Inflammatory macrophage treated with lipopolysaccharide for 1 hour (primary cell): ENCODE measurements around the gene SCRT2.

ENCODE experiments used
- DNase-seq, 2 donors: peaks; one replicate each; pipeline ENCODE4 v3.0.0-alpha.2; 2020 to 2022

The SCRT2 gene

DNA sequence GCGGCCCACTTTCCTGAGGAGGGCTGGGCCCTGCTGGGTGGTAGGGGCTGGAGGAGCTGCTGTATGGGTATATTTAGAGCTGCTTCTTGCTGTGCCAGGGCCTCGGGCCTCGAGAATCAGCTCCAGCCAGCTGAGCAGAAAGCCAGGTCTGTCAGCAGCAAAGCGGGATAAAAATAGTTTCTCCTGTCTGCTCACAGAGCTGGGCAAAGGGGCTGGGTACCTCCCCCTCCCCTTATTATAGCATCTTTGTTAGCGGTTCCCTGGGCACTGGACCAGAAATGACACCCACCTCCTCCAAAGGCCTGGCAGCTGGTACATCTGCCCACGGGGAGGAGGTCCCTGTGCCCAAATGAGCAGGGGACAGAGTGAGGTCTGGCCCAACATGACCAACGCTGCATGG, 6.0 kb downstream of the SCRT2 start:
- no peak for DNase-seq

DNA sequence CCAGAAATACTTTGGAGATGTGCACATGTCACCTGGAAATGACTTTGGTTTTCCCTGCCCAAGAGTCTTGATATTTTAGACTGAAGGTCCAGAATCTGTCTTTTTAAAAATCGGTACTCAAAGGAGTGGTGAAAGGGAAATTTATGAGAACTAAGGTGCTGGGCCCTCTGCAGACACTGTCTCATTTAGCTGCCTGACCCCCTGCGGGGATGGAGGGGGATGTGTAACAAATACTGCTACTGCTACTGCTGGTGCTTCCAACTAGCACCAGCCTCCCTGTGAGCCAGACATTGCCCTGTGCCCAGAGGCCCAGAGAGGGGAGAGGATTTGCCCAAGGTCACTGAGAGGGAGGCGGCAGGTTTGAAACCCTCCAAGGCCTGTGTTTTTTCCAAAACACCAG, 7.0 kb downstream of the SCRT2 start:
- DNase-seq = no peak

DNA sequence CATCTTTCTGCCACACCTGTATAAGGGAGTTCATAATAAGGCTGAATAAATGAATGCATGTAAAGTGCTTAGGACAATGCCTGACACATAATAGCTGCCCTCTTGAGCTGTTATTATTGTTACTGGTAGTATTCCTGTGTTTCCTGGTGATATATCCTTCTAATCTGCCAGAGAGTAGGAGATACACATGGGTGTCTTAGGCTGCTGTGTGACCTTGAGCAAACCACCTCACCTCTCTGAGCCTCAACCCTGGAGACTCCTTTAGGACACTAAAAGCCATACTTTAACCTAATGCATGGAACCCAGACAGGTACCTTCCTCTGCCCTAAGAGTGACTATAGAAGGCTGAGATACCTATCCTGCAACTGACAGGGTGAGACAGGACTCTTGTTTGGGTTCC, 7.6 kb downstream of the SCRT2 start:
- DNase-seq = no peak

DNA sequence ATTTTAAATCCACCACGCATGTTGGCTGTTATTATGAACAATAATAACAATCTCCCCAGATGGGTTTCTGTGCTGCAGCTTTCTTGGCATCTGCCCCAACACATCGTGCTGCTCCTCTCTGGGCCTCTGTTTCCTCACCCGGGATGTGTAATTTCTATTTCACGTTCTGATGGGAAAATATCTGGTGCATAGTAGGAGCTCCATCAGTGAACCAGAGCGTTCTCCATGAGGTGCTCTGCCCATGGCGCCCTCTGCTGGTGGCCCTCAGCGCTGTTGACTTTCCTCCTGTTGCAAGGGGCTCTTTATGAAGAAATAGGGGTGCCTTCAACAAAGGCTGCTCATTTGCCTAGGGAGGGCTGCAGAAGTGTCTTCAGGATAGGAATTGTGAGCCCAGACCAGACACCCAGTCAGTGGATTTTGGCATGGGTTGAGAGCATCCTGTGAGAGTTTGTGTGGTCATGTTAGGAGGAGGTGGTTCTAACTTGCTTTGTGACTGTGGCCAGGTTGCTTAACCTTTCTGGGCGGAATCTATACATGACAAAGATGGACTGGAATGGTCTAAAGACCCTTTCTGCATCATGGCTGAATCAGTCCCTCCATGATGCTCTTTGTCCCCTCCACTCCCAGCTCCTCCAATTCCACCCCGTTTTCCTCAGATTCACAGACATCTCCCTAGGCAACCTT, 8.1 kb downstream of the SCRT2 start:
- DNase-seq = peak; percentile 58 to 91

DNA sequence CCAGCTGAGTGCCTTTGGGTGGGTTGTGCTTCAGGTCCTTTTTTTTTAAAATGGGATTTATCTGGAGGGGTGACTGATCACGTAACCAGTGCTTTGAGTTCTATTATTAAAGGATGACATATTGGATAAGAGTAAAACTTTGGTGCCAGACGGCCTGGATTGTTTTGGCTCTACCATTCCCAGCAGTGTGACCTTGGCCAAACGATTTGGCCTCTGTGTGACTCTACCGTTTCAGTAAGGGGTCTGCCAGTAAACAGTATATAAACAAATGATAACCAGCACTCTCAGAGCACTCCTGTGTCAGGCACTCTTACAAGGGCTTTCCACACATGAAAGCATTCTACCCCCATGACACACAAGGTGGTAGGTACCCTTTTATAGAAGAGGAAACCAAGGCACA, 8.7 kb downstream of the SCRT2 start:
- DNase-seq = no peak

DNA sequence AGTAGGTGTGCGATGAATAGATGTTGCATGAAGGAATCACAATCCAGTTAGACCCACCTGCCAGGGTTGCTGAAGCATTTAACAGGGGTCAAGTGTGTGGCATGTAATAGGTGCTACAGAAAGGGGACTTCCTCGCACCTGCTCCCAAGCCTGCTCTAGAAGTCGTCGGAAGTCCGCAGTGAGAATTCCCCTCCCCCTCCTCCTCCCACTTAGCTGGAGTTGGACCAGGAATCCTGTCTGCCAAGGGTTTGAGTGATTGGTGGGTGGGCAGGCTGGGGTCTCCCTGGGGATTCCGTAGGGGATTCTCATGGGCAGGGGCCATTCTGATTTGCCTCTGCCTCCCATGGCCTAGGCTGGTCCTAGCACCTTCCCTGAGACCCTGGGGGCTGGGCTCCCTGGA, 10.3 kb downstream of the SCRT2 start:
- no peak for DNase-seq

DNA sequence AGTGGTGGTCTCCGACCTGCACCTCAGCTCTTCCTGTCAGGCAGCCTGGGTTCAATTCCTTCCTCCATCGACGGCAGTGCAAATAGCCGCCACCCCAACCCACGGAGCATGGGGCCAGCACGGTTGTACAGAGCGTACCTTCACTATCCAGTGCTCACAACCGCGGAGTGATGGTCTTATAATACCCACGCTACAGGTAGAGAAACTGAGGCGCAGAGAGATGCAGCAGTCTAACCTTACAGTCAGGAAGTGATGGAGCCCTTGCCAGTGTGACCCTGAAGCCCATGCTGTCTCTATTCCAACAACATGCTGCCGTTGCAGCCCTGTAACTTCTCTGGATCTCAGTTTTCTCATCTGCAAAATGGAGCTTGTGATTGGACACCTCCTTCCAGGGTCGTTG, 11.0 kb downstream of the SCRT2 start:
- DNase-seq = no peak

DNA sequence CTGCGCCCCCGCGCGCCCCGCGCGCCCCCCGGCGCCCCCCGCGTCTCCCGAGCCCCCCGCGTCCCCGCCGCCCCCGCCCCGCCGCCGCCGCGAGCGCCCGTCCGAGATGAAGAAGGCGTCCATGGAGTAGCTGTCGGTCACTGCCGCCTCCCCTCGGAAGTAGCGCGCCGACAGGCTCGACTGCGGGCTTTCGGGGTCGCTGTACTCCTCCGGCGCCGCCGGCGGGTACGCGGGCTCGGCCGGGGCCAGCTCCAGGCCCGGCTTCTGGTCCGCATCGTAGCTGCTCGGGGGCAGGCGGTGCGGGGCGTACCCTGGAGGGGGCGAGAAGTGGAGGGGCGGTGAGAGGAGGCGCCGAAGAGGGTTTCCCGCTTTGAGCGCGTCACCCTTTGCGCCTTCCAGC, 11.5 kb downstream of the SCRT2 start:
- DNase-seq = no peak

DNA sequence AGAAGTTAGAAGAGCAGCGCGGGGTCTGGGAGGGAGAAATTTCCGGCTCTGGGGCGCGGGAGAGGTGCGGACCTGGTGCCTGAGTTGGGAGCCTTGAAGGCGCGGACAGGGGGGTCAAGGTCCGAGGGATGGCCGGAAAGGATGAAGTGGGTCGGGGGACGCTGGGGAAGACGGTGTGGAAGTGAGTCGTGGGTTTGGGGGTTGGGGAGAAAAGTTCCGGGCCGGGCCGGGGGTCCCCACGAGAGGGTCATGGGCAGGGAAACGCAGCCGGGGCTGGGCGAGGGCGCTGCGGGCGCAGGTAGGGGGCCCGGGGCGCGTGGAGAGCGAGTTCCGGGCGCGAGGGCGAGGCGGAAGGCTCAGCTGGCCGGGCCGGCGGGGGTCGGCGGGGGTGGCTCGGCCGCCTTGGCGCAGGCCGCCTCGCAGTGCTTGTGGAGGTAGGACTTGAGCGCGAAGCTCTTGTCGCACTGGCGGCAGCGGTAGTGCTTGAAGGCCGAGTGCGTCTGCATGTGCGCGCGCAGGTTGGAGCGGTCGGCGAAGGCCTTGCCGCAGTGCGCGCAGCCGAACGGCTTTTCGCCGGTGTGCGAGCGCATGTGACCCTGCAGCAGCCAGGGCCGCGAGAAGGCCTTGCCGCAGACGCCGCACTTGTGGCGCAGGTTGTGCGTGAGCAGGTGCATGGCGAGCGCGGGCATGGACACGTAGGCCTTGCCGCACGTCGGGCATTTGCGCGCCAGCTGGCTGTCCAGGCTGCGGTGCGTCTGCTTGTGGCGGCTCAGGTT, 12.1 kb downstream of the SCRT2 start:
- DNase-seq = no peak

DNA sequence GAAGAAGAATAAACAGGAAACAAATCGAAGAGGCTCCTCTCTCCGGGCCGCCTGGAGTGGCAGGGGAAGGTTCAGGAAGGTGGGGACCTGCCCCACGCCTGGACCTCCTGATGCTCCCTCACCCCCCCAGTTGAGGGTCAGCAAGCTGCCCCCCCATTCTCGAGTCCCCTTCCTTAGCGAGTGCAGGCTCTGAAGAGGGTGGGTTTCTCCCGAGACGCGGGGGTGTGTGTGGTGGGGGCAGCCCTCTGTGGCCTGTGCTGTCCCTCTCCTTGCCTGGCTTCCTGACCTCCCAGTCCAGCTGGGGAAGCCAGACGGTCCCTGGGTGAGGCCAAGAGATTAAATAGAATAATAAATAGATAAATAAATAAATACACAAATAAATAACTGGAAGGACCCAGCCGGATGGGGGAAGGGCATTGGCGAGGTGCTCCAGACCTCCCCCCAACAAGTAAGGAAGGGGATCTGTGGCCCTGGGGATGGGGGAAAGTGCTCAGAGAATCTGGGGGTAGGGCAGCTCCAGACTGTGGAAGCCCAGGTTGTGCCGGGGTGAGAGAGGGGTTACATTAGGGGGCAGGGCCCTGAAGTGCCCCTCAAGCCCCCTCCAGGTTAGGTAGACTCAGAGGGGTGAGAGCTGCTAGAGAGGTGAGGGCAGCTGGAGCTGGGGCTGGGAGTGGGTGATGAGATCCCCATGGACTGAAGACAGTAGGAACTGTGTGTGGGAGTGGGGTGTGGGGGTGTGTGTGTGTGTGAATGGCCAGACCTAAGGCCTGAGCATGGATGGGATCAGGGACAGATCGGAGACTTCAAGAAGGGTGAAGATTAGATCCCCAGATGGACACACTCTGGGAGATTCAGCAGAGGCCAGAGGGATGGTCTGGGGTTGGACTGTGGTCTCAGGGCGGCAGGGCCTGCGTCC, 13.1 kb downstream of the SCRT2 start:
- DNase-seq = no peak

DNA sequence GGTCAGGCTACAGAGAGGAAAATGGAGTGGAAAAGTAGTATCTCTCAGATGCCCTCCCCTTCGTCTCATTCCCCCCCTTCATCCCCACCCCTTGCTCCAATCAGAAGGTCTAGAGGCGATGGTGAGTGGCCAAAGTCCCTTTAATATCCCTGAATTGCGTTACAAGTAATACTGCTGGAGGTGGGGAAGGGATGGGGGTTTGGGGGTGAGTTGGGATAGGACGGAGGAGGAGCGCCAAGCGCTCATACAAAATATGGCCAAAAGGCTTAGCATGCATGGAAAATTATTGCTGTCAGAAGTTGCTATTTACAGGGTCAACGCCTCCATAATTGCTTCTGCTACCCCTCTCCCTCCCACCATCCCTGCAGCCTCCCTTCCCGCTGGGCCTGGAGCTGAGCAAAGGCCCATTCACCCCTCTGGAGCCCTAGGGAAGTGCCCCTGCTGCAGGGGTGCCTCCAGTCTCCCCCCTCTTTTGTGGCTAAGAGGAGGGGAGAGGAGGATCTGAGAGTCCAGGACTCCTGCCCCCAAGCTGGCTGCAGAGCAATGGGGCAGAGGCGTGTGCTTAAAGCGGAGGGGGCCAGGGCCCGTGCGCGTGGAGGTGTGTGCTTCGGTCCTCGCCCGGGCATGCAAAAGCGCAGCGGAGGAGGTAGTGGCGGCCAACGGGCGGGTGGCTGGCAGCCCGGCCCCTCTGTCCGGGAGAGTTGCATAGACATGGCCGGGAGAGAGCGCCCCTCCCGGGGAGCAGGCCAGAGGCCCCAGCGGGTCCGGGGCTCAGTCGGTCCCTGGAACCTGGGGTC, 13.9 kb downstream of the SCRT2 start:
- no peak for DNase-seq

DNA sequence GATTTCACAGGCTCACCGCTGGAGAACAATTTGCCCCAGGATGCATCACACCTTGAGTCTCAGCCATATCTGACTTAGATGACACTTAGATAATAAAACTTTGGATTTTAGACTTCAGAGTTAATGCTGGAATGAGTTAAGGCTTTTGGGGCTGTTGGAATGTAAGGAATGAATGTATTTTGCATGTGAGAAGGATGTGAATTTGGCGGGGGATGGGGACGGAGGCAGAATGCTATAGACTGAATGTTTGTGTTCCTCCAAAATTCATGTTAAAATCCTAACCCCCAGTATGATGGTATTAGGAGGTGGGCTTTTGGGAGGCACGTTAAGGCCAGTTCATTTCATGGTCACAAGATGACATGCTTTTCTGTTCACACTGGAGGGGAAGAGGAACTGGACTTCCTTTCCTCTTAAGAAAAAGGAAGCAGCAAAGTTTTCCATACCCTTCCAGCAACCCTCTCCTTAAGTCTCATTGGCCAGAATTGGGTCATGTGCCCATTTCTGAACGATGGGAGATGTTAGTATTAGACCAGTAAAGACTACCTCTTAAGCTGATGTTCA, 16.8 kb downstream of the SCRT2 start:
- DNase-seq = peak; percentile 37 to 54

DNA sequence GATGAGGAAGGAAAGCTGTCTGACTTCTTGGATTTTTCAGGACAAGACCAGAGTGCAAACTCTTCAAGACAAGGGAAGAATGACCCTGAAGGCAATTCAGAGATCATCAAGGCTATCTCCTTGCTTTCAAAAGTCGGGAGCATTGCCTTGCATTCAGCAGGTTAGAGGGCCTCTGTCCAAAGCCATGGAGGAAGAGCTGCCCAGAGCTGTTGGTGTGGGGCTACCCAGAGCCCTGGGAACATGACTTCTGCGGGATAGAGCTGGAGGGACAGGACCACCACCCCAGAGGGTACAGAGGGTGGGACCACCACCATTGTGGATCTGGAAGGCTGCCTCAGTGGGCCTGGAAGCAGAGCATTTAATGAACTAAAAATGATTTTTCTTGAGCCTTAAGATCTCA, 17.4 kb downstream of the SCRT2 start:
- DNase-seq = no peak

DNA sequence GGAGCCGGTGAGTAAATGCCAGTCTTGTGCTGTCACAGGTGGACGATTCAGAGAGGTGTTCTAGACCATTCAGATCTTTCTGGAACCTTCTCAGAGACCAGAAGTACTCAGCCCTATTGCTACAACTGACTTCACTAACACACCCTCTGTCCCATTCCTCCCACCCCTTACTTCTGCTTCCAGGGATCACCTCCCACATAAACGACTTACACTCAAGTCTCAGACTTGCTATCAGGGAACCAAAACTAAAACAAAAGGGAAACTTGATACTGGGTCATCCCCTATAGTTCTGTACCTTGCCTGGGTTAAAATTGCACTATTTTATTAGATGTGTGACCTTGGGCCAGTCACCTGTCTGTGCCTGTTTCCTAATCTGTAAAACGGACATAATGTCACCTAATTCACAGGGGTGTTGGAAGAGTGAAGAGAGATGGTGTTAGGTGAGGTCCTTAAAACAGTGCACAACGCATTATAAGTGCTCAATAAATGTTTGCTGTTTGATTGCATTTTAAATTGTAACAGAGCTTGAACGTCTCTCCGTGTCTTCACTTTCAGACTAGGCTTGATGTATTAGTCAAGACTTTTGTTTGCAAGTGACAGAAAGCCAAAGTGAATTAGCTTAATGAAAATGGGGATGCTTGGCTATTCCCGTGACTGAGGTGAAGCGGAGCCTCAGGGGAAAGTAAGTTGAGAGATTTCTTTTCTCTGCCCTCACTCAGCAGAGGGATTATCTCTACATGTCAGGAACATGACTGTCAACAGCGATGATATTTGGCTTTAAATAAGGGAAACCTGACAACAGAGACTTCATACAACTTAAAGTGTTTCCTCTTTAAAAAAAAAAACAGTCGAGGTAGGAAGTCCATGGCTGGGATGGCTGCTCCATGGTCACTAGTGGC, 19.6 kb downstream of the SCRT2 start:
- peak; percentile 74 to 92 for DNase-seq

DNA sequence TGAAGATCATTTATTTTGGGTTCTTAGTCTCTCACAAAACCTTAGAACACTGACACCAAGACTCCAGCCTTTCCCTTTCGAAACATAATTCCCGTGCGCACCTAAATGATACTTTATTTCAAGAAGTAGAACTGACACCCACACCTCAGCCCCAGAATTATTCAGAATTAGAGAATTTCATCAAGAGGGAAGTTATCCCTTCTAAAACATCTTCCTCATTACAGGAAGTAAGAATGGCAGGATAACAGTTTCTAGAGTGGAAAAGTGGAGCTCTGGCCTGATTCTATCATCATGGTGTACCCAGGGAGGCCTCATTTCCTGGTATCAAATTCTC, 21.2 kb downstream of the SCRT2 start:
- DNase-seq = peak; percentile 54 to 63

DNA sequence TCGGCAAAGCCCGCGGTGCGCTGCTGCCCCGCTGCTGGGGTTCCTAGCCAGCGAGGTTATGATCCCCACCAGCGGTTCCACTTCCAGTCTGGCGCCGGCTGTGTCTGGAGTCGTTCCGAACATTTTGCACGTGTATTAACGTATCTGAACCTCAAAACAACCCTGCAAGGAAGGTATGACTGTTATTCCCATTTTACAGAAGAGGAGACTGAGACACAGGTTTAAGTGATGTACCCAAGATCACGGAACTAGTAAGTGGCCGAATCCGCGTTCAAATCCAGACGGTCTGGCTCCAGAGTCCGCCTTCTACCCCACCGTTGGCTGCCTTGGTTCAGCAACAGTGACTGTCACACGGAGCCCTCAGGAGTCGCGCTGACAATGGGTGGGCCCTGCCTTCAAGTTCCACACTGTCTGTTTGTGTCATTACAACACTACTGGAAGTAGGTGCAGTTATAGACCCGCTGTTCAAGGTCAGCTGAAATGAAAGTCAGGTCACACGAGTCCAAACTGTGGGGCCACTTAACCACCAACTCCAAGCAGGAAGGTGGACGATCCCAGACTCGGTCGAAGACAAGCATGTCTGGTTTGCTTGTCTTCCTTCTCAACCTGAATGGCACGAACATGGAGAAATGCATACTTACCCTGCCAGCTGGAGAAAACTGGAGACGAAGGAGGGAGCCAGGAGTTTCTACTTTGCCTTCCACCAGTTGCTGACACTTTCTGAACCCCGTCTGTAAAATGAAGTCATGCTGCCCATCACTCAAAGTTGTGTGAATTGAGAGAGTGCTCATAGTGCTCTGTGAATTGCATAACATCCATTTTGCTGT, 21.8 kb downstream of the SCRT2 start:
- DNase-seq = no peak

DNA sequence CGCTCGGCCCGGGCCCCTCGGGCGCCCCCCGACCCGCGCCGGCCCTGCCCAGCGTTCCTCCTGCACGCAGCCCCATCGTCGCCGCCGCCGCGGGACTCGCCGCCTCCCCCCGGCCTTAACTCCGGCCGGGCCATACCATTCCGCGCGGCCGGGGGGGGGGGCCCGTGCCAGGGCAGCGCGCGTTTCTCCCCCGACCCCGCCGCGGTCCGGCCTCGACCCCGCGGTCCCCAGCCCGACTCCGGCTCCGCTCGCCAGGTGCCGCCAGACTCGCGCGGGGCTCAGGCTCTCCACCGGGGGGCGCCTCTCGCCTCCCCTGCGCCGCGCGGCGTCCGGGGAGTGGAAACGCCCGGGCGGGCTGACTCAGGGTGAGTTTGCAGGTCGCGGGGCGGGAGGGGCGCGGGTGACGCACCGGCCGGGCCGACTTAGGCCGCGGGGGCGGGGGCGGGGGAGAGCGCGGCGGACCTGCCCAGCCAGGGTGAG, 22.5 kb downstream of the SCRT2 start, which contains the start of gene SRXN1:
Gene SRXN1, minus strand, starts transcription at position 91 of the 480 bp plus-strand sequence. Its CDS starts 15 bp downstream, at position 76.
- DNase-seq = peak; percentile 86 to 93

DNA sequence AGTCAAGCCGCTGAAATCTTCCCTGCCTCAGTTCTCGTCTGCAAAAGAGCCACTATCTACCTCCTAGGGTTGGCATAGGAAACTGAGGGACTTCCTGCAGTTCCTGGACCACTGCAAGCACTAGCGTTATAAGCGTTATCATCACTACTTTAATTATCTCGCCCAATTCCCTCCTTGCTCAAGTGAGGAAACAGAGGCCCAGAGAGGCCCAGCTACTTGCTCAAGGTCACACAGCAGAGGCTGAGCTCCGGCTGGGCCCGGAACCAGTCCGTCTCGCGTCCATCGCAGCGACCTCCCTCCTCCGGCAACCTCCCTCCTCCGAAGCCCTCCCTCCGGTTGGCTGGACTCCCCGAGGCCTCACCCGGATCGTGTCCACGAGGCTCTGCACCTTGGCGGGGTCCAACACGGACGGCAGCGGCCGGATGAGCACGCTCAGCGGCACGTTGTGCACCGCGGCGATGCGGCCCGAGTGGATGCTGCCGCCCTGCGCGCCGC, 22.9 kb downstream of the SCRT2 start:
- DNase-seq = no peak

DNA sequence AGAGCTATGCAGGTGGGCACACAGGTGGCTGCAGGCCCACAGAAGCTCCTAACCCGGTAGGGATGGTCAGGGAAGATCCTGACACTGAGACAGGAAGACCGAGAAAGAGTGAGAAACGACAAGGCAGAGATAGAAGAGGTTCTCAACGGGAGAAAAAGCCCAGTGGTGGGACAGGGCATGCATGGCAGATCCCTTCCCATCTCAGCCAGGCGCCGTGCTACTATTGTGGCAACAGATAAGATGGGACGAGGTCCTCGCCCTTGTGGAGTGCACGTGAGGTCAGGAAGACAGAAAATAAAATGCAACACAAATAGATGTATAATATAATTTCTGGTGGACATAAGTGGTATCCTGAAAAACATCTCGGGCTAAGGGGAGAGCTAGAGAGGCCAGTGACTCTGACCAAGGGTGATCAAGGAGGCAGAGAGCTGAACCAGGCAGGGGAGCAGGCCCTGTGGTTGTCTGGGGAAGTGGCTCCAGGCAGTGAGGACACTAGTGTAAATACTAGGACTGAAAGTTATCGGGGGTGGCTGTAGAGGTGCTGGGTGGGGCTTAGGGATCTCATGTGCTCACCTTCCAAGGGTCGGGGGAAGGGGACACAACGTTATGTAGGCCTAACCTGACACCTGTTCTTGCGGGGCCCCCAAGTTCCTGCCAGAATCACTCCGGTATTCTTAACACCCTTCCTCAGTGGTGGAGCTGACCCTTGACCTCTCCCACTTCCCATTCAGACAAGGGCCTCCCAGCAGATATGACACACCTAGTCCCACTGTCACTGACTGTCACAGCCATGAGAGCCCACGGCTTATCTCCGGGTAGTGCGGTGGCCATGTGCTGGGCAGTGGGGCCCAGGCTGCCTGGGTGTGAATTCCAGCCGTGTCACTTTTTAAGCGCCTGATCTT, 23.6 kb downstream of the SCRT2 start:
- peak in 1 of 2 donors; percentile 29 for DNase-seq
